ENCODE results near the gene SIGLEC12. TPM values are rescaled to one million over a fixed set of nuclear protein-coding genes. Genes with fewer than 3 reads are reported as not detected.

The SIGLEC12 gene
- total and polyA plus RNA-seq, 2 of the 13 experiments (the other 11 are each of a cell fraction or from before 2014, with no cell fraction given) = not detected

DNA sequence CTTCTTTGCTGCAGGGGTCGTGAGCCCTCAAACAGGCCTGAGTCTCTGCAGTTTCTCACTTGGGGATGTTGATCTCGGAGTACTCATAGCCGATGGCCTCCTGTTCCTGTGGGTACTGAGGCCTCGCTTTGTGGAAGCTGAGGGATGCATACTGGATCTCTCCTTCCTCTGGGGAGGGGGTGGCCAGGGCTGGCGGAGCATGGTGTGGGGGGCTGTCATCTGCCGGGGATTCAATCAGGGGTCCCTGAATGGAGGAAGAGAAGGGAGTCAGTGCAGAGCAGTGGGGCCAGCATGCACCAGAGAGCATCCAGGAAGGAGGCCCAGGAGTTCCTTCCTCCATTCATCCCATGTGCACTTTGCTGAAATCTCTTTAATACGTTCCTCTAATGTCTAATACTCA, 10.0 kb downstream of the SIGLEC12 start:
- Histone ChIP-seq H3K27me3 (ENCODE audit: control insufficient read depth in 1 of 2, insufficient read depth in 2 of 2, low read length in 2 of 2) (peaks cover 0 to 1% of the 10 kb centered on the region in 2 experiments; a peak in 2 of 5 replicates), H3K9ac (ENCODE audit: insufficient read depth, low read depth, low read length) (no peak overlapping the region), H3K27ac (ENCODE audit: extremely low read length, insufficient read depth, low read length) (no peak overlapping the region), H3K36me3 (replicated peaks in 1 of 2; ENCODE audit: control insufficient read depth in 1 of 2, insufficient read depth in 2 of 2, low read length in 2 of 2) (no peaks in the 10 kb centered on the region), H3K4me3 (replicated peaks in 1 of 3; ENCODE audit: insufficient read depth in 1 of 3, low read depth in 2 of 3, low read length in 3 of 3) (no peak overlapping the region), H3K4me1 (ENCODE audit: insufficient read depth, low read length) (no peaks in the 10 kb centered on the region), H3K79me2 (ENCODE audit: insufficient read depth, low read length) (no peaks in the 10 kb centered on the region), H2AFZ (ENCODE audit: low read length) (no peak overlapping the region), H4K20me1 (ENCODE audit: insufficient read depth, low read length) (no peaks in the 10 kb centered on the region), H3K9me3 (ENCODE audit: low read length) (no peaks in the 10 kb centered on the region), H3K4me2 (ENCODE audit: low read depth, low read length) (no peak overlapping the region)
- no peak for FAIRE-seq
- intact Hi-C loops (cut with micrococcal nuclease; ENCODE audit: unreplicated experiment) (no loop called here), in situ Hi-C loops (cut with HindIII; ENCODE audit: extremely low pct_ligation_motif_present, low pct_unique_long_range_greater_than_20kb) (no loop called here)
- CTCF ChIA-PET (ENCODE audit: low intra/inter-chr PET ratio, low total read pairs) = no interaction called here
- WGBS (ENCODE audit: low lambda C conversion rate) = 1% methylated on average over 4 of the region's 7 CpGs
- TF ChIP-seq, protein P1, sequence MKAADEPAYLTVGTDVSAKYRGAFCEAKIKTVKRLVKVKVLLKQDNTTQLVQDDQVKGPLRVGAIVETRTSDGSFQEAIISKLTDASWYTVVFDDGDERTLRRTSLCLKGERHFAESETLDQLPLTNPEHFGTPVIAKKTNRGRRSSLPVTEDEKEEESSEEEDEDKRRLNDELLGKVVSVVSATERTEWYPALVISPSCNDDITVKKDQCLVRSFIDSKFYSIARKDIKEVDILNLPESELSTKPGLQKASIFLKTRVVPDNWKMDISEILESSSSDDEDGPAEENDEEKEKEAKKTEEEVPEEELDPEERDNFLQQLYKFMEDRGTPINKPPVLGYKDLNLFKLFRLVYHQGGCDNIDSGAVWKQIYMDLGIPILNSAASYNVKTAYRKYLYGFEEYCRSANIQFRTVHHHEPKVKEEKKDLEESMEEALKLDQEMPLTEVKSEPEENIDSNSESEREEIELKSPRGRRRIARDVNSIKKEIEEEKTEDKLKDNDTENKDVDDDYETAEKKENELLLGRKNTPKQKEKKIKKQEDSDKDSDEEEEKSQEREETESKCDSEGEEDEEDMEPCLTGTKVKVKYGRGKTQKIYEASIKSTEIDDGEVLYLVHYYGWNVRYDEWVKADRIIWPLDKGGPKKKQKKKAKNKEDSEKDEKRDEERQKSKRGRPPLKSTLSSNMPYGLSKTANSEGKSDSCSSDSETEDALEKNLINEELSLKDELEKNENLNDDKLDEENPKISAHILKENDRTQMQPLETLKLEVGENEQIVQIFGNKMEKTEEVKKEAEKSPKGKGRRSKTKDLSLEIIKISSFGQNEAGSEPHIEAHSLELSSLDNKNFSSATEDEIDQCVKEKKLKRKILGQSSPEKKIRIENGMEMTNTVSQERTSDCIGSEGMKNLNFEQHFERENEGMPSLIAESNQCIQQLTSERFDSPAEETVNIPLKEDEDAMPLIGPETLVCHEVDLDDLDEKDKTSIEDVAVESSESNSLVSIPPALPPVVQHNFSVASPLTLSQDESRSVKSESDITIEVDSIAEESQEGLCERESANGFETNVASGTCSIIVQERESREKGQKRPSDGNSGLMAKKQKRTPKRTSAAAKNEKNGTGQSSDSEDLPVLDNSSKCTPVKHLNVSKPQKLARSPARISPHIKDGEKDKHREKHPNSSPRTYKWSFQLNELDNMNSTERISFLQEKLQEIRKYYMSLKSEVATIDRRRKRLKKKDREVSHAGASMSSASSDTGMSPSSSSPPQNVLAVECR (CRISPR knock-in tag; IDR thresholded peaks at IDR 0.05; ENCODE audit: borderline replicate concordance) = no peak
- TF ChIP-seq ZNF607 (CRISPR knock-in tag; IDR thresholded peaks at IDR 0.05; ENCODE audit: borderline replicate concordance) (no peak), NR2F2 (IDR thresholded peaks at IDR 0.05; ENCODE audit: borderline replicate concordance, low read depth) (no peak), RBM22 (optimal IDR thresholded peaks at IDR 0.05; ENCODE audit: low read length) (no peak), ETV6 (CRISPR knock-in tag; conservative IDR thresholded peaks at IDR 0.05) (no peak)
- TF ChIP-seq, protein P2, sequence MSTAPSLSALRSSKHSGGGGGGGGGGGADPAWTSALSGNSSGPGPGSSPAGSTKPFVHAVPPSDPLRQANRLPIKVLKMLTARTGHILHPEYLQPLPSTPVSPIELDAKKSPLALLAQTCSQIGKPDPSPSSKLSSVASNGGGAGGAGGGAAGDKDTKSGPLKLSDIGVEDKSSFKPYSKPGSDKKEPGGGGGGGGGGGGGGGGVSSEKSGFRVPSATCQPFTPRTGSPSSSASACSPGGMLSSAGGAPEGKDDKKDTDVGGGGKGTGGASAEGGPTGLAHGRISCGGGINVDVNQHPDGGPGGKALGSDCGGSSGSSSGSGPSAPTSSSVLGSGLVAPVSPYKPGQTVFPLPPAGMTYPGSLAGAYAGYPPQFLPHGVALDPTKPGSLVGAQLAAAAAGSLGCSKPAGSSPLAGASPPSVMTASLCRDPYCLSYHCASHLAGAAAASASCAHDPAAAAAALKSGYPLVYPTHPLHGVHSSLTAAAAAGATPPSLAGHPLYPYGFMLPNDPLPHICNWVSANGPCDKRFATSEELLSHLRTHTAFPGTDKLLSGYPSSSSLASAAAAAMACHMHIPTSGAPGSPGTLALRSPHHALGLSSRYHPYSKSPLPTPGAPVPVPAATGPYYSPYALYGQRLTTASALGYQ (CRISPR knock-in tag; IDR thresholded peaks at IDR 0.05) = no peak
- TF ChIP-seq, protein P3, sequence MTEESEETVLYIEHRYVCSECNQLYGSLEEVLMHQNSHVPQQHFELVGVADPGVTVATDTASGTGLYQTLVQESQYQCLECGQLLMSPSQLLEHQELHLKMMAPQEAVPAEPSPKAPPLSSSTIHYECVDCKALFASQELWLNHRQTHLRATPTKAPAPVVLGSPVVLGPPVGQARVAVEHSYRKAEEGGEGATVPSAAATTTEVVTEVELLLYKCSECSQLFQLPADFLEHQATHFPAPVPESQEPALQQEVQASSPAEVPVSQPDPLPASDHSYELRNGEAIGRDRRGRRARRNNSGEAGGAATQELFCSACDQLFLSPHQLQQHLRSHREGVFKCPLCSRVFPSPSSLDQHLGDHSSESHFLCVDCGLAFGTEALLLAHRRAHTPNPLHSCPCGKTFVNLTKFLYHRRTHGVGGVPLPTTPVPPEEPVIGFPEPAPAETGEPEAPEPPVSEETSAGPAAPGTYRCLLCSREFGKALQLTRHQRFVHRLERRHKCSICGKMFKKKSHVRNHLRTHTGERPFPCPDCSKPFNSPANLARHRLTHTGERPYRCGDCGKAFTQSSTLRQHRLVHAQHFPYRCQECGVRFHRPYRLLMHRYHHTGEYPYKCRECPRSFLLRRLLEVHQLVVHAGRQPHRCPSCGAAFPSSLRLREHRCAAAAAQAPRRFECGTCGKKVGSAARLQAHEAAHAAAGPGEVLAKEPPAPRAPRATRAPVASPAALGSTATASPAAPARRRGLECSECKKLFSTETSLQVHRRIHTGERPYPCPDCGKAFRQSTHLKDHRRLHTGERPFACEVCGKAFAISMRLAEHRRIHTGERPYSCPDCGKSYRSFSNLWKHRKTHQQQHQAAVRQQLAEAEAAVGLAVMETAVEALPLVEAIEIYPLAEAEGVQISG (CRISPR knock-in tag; IDR thresholded peaks at IDR 0.05) = no peak
- no peak for DNase-seq (ENCODE audit: low spot score)
- POLR2A ChIA-PET = no interaction called here
- no peak for ATAC-seq
- BruUV-seq (replicated peaks) = no TSS peak

All from HepG2 (cell line).